Measurements from ENCODE around the gene EMILIN3.

EMILIN3 gene, protein sequence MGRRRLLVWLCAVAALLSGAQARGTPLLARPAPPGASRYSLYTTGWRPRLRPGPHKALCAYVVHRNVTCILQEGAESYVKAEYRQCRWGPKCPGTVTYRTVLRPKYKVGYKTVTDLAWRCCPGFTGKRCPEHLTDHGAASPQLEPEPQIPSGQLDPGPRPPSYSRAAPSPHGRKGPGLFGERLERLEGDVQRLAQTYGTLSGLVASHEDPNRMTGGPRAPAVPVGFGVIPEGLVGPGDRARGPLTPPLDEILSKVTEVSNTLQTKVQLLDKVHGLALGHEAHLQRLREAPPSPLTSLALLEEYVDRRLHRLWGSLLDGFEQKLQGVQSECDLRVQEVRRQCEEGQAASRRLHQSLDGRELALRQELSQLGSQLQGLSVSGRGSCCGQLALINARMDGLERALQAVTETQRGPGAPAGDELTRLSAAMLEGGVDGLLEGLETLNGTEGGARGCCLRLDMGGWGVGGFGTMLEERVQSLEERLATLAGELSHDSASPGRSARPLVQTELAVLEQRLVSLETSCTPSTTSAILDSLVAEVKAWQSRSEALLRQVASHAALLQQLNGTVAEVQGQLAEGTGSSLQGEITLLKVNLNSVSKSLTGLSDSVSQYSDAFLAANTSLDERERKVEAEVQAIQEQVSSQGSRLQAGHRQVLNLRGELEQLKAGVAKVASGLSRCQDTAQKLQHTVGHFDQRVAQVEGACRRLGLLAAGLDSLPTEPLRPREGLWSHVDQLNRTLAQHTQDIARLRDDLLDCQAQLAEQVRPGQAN

DNA sequence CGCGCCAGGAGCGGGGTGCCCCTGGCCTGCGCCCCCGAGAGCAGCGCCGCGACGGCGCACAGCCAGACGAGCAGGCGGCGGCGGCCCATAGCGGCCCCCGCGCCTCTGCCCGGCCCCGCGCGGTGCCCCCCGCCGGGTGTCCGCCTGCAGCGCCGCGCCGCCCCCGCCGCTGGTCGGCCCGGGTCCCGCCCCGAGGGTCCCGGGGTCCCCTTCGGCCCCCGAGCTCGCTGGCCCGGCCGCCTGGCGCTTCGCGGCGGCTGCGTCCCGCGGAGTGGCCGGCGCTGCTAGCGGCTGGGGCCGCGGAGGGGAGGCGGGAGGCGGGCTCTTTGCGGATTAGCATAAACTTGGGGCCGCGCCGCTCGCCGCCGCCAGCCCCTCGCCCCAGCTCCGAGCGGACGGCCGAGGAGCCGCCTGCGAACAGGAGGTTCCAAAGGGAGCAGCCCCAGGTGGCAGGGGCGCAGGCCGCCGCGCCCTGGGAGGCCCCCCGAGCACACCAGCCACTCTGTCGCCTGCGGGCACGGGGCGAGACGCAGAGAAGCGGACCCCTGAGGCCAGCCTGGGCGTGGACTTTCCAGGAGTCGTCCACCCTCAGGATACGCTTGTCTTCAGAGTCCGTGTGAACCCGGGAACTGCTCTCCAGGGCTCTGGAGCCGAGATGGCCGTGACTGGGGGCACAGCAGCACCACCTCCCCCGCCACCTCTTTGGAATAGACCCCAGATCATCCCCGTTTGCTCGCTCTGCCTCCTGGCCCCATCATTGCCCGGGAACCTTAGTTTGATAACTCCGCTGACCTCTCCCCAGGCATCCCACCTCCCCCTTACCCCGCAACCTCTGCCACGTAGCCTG is at the start of gene EMILIN3:
TSS of gene EMILIN3 (minus strand) at position 273 of the 847 bp plus-strand sequence. CDS start at position 89, 184 bp downstream.
- no peak for DNase-seq (ENCODE audit: low read depth in 2 of 2)

DNA sequence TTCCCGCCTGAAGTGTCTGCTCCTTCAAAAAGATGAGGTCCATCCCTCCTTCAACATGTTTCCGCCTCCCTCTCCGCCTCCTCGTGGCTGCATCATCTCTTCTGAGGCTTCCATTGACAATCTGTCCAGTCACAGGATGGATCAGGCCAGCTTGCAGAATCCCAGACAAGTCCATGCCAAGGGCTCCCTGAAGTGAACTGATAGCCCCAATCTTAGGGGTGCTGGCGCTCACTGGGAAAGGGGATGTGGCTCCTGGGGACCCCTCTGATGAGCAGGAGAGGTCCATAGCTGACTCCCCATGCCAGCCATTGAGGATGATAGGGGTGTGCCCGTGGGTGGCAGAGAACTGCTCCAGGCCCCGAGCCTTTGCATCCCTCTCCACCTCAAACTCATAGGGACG is 48.6 kb upstream of the EMILIN3 start:
- DNase-seq (ENCODE audit: low read depth in 2 of 2): no peak

DNA sequence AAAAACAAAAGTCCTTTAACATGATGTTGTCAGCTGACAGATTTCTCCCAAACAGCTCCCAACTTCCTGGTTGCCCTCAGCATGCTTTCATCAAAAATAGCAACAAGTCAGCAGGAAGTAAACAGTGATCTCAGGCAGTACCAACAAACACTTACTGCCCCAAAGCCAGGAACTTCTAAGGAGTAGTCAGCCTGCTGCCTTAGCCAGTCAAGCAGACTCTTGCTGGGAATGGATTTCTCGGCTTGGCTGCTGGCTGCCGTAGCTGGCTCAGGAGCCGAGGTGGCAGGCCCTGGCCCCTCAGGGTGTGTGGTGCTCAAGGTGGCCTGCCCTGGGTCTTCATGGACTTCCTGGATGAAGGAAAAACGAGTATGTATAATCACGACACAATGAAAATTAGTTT is 46.6 kb upstream of the EMILIN3 start:
- DNase-seq (ENCODE audit: low read depth in 2 of 2): no peak

DNA sequence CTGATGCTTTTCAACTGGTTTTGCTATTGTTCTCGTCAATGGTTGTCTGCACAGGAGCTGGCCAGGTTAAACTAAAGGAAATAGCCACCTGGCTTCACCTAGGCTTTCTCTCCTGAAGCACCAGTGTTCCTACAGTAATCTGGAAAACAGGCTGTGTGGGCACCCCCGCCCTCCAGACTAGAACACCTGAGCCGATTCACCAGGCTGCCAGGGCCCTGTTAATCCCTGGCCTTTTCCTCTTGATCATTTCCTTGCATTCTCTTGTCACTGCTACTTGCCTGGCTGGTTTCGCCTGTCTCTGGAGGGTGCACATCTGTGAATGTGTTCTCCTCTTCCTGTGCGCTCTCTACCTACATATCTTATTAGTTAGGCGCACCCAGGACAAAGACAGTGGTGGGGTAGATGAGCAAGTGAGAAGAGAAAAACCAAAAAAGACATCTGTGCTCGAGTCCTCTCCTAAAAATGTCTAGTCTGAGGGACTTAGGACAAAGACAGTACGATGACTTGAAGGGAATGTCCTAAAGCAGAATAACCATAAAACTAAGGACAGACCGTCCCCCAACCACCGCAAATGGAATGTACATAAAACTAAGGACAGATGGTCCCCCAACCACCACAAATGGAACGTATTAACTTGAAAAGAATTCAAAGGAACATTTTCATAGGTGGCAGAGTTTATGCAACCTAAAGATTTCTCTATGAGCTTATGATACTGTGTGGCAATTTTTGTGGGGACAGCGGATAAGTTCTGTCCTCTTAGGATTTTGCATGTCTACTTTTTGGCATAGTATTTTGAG is 45.9 kb upstream of the EMILIN3 start:
- no peak for DNase-seq (ENCODE audit: low read depth in 2 of 2)

DNA sequence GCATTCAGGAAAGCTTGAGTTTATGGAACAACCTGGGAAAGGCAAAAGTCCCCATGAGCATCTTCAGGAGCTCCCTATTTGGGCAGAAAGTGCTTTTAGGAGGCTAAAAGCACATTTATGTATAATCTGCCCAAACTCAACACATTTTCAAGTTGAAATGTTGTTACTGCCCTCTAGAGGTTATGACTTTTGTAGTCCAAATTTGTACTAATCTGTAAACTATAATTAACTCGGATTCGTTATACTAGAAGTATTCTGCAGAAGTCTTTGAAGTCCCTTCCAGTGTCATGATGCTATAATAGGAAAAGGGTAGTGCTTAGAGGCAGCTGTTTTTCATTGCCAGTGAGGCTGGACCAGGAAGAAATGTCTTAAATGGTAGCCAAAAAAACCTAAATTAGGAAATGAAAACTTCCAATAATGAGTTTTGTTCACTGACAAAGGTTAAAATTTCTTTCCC is 44.8 kb upstream of the EMILIN3 start:
- no peak for DNase-seq (ENCODE audit: low read depth in 2 of 2)

DNA sequence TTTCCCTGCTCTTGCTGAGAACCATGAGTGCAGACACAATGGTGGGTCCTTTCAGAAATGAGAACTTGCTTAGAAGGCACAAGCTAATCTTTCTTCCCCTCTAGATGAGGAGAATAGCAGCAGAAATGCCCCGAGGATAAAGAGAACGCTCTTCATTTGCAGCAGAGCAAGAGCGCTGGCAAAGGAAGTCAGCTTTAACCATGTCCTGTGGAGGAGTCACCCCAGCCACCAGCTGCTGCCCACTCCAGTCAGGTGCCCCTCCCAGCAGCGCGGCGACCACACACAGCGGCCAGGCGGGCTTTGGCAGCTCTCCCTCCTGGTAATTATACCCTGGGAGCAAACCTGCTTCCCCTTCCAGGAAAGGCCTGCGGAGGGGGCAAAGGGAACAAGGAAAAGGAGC is 42.4 kb upstream of the EMILIN3 start:
- DNase-seq (ENCODE audit: low read depth in 2 of 2): no peak

DNA sequence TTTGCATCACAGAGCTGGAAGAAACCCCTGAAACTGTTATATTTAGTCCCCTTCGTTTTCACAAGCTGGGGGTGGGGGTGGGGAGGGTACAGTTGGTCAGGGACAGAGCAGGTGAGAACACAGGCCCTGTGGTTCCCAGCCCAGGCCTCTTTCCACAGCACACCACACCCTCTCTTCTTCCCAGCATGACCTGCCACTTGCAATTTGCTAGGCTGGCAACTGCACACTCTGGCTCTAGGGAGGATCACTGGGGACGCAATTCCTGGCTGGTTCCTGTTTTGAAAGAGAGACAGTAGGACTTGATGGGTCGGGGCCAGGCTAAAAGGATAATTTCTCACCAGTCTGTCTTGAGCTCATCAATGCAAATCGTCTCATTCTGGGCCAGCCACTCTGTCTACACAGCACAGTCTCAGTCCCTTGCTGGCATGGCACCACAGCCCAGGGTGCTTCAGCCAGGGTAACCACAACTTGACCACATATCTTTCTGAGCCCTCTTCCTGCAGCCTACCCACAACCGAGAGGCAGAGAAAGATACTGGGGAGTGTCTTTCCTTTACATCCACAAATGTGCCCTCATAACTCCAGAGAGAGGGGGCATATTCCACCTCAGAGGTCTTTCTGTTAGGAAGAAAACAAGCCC is 41.7 kb upstream of the EMILIN3 start:
- DNase-seq (ENCODE audit: low read depth in 2 of 2): no peak

DNA sequence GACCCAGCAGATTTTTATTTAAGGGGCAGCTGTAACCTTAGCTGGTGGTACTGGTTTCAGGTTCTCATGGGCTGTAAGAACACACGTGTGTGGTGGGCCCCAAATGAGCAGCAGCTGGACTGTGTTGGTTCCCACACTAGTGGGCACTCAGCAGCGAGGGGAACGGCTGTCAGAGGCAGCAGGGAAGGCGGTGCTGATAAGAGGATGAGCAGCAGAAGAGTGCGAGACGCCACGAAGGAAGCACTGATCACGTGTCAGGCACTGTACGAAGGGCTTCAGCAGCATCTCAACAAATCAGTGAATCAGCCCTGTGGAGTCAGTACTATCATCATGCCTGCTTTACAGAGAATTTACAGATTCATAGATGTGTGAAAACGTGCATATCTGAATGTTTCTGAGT is 41.0 kb upstream of the EMILIN3 start:
- DNase-seq (ENCODE audit: low read depth in 2 of 2): no peak

DNA sequence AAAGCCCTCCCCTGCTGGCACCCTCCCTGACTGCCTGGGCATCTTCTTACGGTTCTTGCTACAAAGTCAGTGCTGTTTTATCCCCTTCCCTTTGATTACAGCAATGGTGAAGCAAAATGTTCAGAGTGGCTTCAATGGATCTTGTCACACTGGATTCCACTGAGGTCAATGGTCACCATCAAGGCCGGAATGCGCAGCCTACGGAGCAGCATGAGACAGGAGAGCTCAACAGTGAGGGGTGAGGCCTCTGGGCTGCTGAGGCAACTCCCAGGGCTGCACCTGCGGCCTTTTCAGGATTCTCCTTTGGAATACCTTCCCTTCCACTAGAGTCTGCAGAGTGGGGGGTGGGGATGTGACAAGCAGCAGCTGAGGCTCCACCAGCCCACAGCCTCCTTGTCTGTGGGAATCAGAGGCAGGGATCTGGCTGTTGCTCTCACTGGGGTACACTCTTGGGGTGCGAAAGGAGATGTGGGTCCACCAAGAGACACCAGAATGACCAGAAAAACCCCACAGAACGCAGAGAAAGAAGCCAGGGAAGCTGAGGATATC is 40.4 kb upstream of the EMILIN3 start:
- no peak for DNase-seq (ENCODE audit: low read depth in 2 of 2)

DNA sequence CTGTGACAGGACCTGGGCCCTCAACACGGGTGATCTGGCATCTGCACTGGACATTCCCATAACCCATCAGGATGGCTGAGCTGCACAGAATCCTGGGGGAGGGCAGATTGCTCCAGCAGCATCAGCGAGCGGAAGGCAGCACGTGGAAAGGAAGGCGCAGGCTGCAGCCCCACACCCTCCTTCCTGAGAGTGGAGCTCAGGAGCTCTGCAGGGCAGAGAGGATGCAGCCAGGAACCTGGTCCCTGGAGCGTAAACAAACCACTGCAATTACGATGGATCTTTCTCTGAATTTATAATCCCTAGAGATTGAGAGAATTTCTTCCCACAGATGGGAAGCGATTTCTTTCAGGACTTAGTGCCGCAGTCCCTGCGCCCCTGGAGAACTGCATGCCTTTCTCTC is 39.7 kb upstream of the EMILIN3 start:
- DNase-seq (ENCODE audit: low read depth in 2 of 2): no peak

DNA sequence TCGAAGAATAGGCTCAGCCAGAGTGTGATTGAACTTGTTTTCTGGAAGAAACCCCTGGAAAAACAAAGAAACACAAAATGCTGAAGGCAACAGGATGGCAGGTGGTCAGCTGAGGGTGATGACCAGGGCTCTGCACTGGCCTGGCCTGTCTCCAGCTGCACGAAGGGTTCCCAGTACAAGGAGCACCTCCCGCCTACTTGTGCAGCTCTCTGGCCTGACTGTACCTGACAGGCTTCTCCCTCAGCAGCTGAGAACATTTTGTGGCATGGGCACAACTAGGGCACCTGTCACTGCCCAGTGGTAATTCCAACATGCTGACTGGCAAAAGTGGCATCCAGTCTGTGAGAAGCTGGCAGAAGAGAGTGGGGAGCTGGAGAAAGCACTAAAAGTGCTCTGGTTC is 38.8 kb upstream of the EMILIN3 start:
- DNase-seq (ENCODE audit: low read depth in 2 of 2): no peak

DNA sequence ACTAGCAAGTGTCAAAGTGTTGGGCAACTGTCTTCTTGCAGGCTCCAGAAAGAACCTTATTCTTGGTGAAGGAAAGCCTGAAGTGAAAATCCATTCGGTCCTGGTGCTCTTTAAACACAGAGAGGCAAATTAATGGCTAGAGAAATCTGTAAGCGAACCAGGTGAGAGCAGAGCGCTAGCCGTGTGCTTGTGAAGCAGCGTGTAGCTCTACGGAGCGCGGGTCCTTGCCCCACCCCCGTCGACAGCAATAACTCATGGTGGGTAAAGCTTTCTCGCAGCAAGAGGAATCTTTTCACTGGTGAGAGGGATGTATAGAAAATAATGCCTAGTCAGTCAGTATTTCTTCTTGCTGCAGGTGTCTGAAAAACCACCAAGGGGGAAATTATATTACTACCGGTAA is 37.0 kb upstream of the EMILIN3 start:
- no peak for DNase-seq (ENCODE audit: low read depth in 2 of 2)

DNA sequence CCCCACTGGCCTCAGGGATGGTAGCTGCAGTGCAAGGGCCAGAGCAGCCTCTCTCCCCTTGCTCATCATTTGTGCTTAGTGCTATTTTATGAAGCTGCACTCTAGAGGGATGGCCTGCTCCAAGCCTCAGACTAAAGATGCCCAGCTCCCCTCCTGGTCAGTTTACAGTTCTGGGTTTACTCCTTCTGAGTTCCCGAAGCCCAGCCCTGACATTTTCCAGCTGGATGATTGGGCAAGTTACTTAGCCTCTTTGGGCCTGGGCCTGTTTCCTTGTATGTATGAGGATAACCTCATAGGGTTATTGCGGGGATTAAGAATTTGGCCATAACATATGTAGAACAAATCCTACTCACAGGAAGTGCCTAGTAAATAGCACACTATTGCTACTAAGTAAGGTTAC is 31.8 kb upstream of the EMILIN3 start:
- no peak for DNase-seq (ENCODE audit: low read depth in 2 of 2)

DNA sequence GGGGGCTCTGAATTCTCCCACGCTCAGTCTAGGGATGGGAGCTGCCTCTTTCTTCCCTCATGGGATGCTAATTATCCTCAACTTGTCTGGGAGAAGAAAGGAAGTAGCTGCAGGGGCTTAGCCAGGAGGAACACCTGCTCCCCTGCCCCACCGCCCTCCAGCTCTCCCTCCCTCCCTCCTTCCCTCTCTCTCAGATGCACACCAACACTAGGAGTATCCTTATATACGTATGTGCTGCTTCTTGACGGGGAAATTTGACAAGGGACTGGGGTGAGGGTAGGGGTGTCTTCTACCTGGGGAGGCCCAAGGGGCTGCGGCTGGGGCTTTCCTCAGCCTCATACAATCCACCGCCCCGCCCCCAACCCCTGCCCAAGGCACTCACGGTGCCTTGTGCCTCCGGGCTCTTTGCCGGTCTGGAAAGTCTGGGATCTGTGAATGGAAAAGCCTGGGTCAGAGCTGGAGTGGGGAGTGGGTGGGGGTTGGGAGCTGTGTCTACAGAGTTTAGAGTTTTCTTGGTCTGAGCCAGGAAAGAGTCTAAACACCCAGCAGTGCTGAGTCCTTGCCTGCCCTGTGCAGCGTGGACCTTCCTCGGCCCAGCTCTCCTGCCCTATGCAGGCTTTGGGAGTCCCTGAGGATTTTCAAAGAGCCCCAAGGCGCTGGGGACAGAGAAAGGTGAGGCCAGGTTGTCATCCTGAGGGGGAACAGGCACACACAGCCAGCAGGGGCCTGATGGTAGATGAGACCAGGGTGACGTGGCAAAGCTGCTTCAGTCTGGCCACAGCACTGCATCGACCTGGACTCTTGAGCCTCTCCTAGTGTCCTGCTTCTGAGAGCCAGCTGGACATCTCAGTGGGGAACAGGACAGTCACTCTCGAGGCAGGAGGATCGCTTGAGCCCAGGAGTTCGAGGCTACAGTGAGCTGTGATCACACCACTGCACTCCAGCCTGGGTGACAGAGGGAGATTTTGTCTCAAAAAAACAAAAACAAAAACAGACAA is 29.3 kb upstream of the EMILIN3 start:
- no peak for DNase-seq (ENCODE audit: low read depth in 2 of 2)

DNA sequence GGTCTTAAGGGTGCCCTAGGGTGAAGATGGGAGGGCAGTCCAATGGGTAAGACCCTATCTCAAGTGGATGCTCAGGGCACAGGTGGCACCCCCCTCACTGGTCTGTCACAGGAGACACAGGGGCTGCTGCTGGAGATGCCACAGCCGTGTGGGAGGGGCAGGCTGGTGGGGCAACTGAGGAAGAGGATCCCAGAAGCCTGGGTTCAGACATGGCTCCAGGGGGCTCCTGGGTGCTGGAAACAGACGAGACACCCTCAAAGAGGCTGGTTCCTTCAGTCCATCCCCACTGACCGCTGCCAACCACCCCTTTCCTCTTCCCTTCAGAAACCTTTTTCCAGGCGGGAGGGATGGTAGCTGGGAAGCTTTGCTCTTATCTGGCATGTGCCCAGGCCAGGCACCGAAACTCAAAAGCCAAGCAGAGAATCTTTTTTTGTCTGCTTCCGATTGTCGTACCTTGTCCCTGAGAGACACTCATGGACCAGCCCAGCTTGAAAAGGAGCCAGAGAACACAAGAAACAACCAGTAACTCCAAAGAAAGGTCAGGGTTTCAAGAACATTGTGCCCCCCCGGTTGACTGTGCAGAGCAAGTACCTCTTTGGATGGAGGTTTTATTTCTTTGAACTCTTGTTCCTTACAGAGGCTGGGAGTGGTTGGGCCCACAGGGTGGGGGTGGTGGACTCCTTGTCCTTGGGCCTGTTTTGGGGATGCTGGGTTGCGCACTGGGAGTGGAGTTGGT is 28.5 kb upstream of the EMILIN3 start:
- no peak for DNase-seq (ENCODE audit: low read depth in 2 of 2)

DNA sequence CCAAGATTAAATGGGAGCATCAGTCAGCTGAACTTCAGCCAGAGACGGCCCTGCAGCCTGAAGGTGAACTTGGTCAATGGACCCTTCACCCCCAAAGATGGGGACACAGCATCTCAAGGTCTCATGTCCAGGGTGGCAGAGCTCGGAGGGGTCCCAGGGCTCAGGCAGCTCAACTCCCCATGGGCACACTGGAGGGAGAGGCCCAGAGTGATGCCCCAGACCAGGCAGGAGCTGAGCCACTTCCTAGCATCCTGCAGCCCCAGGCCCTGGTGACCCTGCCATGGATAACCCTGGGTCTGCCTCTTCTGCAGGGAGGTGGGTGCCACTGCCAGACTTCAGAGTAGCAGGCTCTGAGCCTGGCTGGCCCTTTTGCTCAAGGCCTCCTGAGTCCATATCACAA is 27.5 kb upstream of the EMILIN3 start:
- DNase-seq (ENCODE audit: low read depth in 2 of 2): no peak

DNA sequence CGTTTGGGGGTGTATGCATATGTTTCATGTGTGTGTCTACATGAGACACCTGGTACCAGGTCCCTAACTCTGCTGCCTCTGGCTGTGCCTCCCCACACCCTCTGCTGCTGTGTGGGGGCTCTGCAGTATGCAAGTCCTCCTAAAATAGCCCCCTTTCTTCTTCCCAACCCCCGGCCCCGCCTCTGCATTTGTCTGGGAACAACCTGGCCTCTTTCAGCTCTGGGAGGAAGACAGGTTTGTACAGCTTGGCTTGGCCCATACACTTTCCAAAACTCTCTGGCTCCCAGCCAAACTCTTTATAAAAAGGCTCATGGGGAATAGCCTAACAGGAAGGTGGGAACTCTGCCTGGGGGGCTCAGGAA is 27.1 kb upstream of the EMILIN3 start:
- DNase-seq (ENCODE audit: low read depth in 2 of 2): no peak

DNA sequence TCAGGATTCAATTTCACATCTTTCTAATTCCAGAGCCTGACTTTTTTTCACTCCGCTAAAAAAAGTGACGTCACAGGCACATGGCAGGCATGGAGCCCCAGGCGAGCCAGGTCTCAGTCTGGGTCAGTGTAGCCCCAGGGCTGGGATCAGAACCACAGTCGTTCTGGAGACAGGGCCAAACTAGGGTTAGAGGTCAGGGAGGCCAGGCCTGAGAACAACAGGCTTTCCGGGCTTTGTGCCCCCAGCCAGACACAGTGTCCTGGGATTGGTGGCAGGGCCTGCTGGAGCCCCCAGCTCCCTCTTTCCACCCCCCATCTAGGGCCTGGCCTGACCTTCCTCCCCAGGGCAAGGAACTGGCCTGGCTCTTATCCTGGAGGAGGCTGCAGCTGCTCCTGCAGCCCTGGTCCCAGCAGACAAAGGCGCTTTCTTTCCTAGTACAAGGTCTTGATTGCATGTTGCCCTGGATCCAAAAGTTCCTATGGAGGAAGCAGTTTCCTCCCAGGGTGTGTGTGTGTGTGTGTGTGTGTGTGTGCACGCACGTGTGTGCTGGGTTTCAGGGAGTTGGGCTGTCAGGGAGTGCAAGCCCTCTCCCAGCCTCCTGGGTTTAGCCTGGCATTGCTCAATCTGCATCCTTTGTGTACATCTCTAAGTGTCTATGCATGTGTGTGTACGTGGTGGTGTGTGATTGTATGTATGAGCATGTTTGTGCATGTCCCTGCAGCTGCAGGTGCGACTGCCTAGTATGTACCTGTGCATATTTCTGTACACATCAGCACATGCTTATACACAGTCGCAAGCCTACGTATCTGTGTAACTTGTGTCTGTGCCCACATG is 26.5 kb upstream of the EMILIN3 start:
- no peak for DNase-seq (ENCODE audit: low read depth in 2 of 2)
